ENCODE results near the gene ATCAY.

ATCAY gene

GRCh38 chr19:3880471-3881271 is at the start of gene ATCAY:
Gene ATCAY, plus strand, starts transcription at chr19:3880685. Its CDS starts 5,083 bp downstream, at chr19:3885768.
- no peak for DNase-seq (ENCODE audit: low read depth, low spot score)

- DNase-seq (ENCODE audit: low read depth, low spot score): no peak
Measured at GRCh38 chr19:3831601-3832000, 48.9 kb upstream of the ATCAY start.

GRCh38 chr19:3832001-3832400 is 48.5 kb upstream of the ATCAY start:
- no peak for DNase-seq (ENCODE audit: low read depth, low spot score)

- no peak for DNase-seq (ENCODE audit: low read depth, low spot score)
Measured at GRCh38 chr19:3833578-3834348, 46.7 kb upstream of the ATCAY start.

- no peak for DNase-seq (ENCODE audit: low read depth, low spot score)
Measured at GRCh38 chr19:3834349-3835054, 46.0 kb upstream of the ATCAY start.

GRCh38 chr19:3835055-3835435 is 45.4 kb upstream of the ATCAY start:
- no peak for DNase-seq (ENCODE audit: low read depth, low spot score)

- no peak for DNase-seq (ENCODE audit: low read depth, low spot score)
Measured at GRCh38 chr19:3836887-3837286, 43.6 kb upstream of the ATCAY start.

GRCh38 chr19:3837332-3837731 is 43.2 kb upstream of the ATCAY start:
- DNase-seq (ENCODE audit: low read depth, low spot score): no peak

- no peak for DNase-seq (ENCODE audit: low read depth, low spot score)
Measured at GRCh38 chr19:3837922-3838321, 42.6 kb upstream of the ATCAY start.

- DNase-seq (ENCODE audit: low read depth, low spot score): no peak
Measured at GRCh38 chr19:3838661-3839060, 41.8 kb upstream of the ATCAY start.

- DNase-seq (ENCODE audit: low read depth, low spot score): no peak
Measured at GRCh38 chr19:3839941-3840340, 40.5 kb upstream of the ATCAY start.

- no peak for DNase-seq (ENCODE audit: low read depth, low spot score)
Measured at GRCh38 chr19:3840804-3841203, 39.7 kb upstream of the ATCAY start.

- DNase-seq (ENCODE audit: low read depth, low spot score): no peak
Measured at GRCh38 chr19:3842948-3843347, 37.5 kb upstream of the ATCAY start.

GRCh38 chr19:3844596-3844995 is 35.9 kb upstream of the ATCAY start:
- no peak for DNase-seq (ENCODE audit: low read depth, low spot score)

GRCh38 chr19:3849092-3849491 is 31.4 kb upstream of the ATCAY start:
- DNase-seq (ENCODE audit: low read depth, low spot score): no peak

GRCh38 chr19:3849787-3850186 is 30.7 kb upstream of the ATCAY start:
- DNase-seq (ENCODE audit: low read depth, low spot score): no peak

- no peak for DNase-seq (ENCODE audit: low read depth, low spot score)
Measured at GRCh38 chr19:3850320-3850972, 30.0 kb upstream of the ATCAY start.

GRCh38 chr19:3851254-3852176 is 29.0 kb upstream of the ATCAY start:
- DNase-seq (ENCODE audit: low read depth, low spot score): no peak

- DNase-seq (ENCODE audit: low read depth, low spot score): no peak
Measured at GRCh38 chr19:3852177-3852511, 28.3 kb upstream of the ATCAY start.

GRCh38 chr19:3852614-3853254 is 27.8 kb upstream of the ATCAY start:
- no peak for DNase-seq (ENCODE audit: low read depth, low spot score)

All from activated naive CD8-positive, alpha-beta T cell treated with anti-CD3 and anti-CD28 coated beads, Interleukin-2, amount 50 U/mL, for 16 hours (primary cell).